DMS 273 treated with DMSO at 0.1 percent for 48 hours (cell line): ENCODE data around the gene FGF5.
"Not testable (repeated sequence)": the region's sequence is repeated elsewhere in the genome, so short reads cannot be mapped to it uniquely, and the experiment has no call there.

Experiments
- DNase-seq: peaks from one replicate; lab custom pipeline; 2025; lab: John Stamatoyannopoulos, UW

Gene FGF5

GRCh38 chr4:80254114-80254513, 12.3 kb upstream of the FGF5 start:
- no peak for DNase-seq

- DNase-seq, result no peak
Measured at GRCh38 chr4:80255329-80256095, 11.0 kb upstream of the FGF5 start.

- no peak for DNase-seq
Measured at GRCh38 chr4:80257851-80258250, 8.6 kb upstream of the FGF5 start.

GRCh38 chr4:80259012-80259411, 7.5 kb upstream of the FGF5 start:
- no peak for DNase-seq

- no peak for DNase-seq
Measured at GRCh38 chr4:80259817-80260216, 6.6 kb upstream of the FGF5 start.

- DNase-seq, result no peak
Measured at GRCh38 chr4:80261989-80262600, 4.4 kb upstream of the FGF5 start.

- DNase-seq, result no peak
Measured at GRCh38 chr4:80263541-80264351, 2.7 kb upstream of the FGF5 start.

GRCh38 chr4:80264352-80264647, 2.2 kb upstream of the FGF5 start:
- no peak for DNase-seq

- no peak for DNase-seq
Measured at GRCh38 chr4:80264825-80265224, 1.6 kb upstream of the FGF5 start.

GRCh38 chr4:80265571-80266252, 752 bp upstream of the FGF5 start:
- DNase-seq, result no peak

- DNase-seq, result no peak
Measured at GRCh38 chr4:80266902-80267380, 477 bp downstream of the FGF5 start.

- no peak for DNase-seq
Measured at GRCh38 chr4:80268081-80268823, 1.8 kb downstream of the FGF5 start.

- DNase-seq, result no peak
Measured at GRCh38 chr4:80268936-80269335, 2.5 kb downstream of the FGF5 start.

GRCh38 chr4:80270321-80270720, 3.9 kb downstream of the FGF5 start:
- no peak for DNase-seq

- DNase-seq, result no peak
Measured at GRCh38 chr4:80270868-80271267, 4.4 kb downstream of the FGF5 start.

GRCh38 chr4:80271801-80272200, 5.3 kb downstream of the FGF5 start:
- DNase-seq, result no peak

GRCh38 chr4:80276931-80277330, 10.5 kb downstream of the FGF5 start:
- DNase-seq, result no peak

GRCh38 chr4:80279751-80280150, 13.3 kb downstream of the FGF5 start:
- no peak for DNase-seq

- no peak for DNase-seq
Measured at GRCh38 chr4:80286451-80286850, 20.0 kb downstream of the FGF5 start.

- not testable (repeated sequence) for DNase-seq
Measured at GRCh38 chr4:80290665-80291064, 24.2 kb downstream of the FGF5 start.

- no peak for DNase-seq
Measured at GRCh38 chr4:80294206-80294605, 27.7 kb downstream of the FGF5 start.

GRCh38 chr4:80295336-80295735, 28.9 kb downstream of the FGF5 start:
- DNase-seq, result no peak
